Measurements from ENCODE around the gene CNNM4. TPM values are rescaled to one million over a fixed set of nuclear protein-coding genes. Genes with fewer than 3 reads are reported as not detected.

The CNNM4 gene
- total RNA-seq, 1 donor from 2014 or later, result 14.4 TPM

- Mint-ChIP-seq H3K27me3 (ENCODE audit: low read depth) (no peaks in the 10 kb centered on the region), H3K36me3 (ENCODE audit: low read depth) (peaks cover 6% of the 10 kb centered on the region), H3K4me3 (no peak overlapping the region), H3K27ac (ENCODE audit: unreplicated experiment) (no peak overlapping the region), H3K9me3 (no peaks in the 10 kb centered on the region), H3K4me1 (peaks cover 16% of the 10 kb centered on the region)
- TF ChIP-seq CTCF (conservative IDR thresholded peaks at IDR 0.05), result no peak
- DNase-seq (ENCODE audit: low read depth, low spot score), result no peak
Measured at GRCh38 chr2:96830044-96830562, 69.4 kb downstream of the CNNM4 start.

GRCh38 chr2:96831679-96832078, 71.0 kb downstream of the CNNM4 start:
- Mint-ChIP-seq H3K4me1 (peaks cover 16% of the 10 kb centered on the region), H3K27me3 (ENCODE audit: low read depth) (no peaks in the 10 kb centered on the region), H3K36me3 (ENCODE audit: low read depth) (peaks cover 6% of the 10 kb centered on the region), H3K9me3 (no peaks in the 10 kb centered on the region), H3K27ac (ENCODE audit: unreplicated experiment) (no peak overlapping the region), H3K4me3 (no peak overlapping the region)
- TF ChIP-seq CTCF (conservative IDR thresholded peaks at IDR 0.05), result no peak
- no peak for DNase-seq (ENCODE audit: low read depth, low spot score)

GRCh38 chr2:96832408-96832753, 71.7 kb downstream of the CNNM4 start:
- Mint-ChIP-seq H3K27me3 (ENCODE audit: low read depth) (no peaks in the 10 kb centered on the region), H3K36me3 (ENCODE audit: low read depth) (peaks cover 6% of the 10 kb centered on the region), H3K4me3 (no peak overlapping the region)

GRCh38 chr2:96832754-96833507, 72.2 kb downstream of the CNNM4 start:
- H3K9me3 Mint-ChIP-seq, result no peaks in the 10 kb centered on the region
- peak overlapping the region; percentile 97 for H3K27ac Mint-ChIP-seq (ENCODE audit: unreplicated experiment)
- H3K36me3 Mint-ChIP-seq (ENCODE audit: low read depth), result peaks cover 6% of the 10 kb centered on the region
- TF ChIP-seq CTCF (conservative IDR thresholded peaks at IDR 0.05), result no peak
- H3K27me3 Mint-ChIP-seq (ENCODE audit: low read depth), result no peaks in the 10 kb centered on the region
- DNase-seq (ENCODE audit: low read depth, low spot score), result peak; percentile 67
- H3K4me3 Mint-ChIP-seq, result peak overlapping the region; percentile 74
- H3K4me1 Mint-ChIP-seq, result peaks cover 16% of the 10 kb centered on the region

More at GRCh38 chr2:96832408-96832753, 71.7 kb downstream of the CNNM4 start:
- H3K4me1 Mint-ChIP-seq, result peaks cover 16% of the 10 kb centered on the region
- no peak for TF ChIP-seq CTCF (conservative IDR thresholded peaks at IDR 0.05)
- no peaks in the 10 kb centered on the region for H3K9me3 Mint-ChIP-seq
- no peak for DNase-seq (ENCODE audit: low read depth, low spot score)
- H3K27ac Mint-ChIP-seq (ENCODE audit: unreplicated experiment), result peak overlapping the region; percentile 97

GRCh38 chr2:96835830-96836229, 75.1 kb downstream of the CNNM4 start:
- Mint-ChIP-seq H3K36me3 (ENCODE audit: low read depth) (peaks cover 3% of the 10 kb centered on the region), H3K4me1 (peaks cover 16% of the 10 kb centered on the region), H3K27ac (ENCODE audit: unreplicated experiment) (no peak overlapping the region), H3K4me3 (no peak overlapping the region), H3K9me3 (no peaks in the 10 kb centered on the region), H3K27me3 (ENCODE audit: low read depth) (no peaks in the 10 kb centered on the region)
- no peak for DNase-seq (ENCODE audit: low read depth, low spot score)
- no peak for TF ChIP-seq CTCF (conservative IDR thresholded peaks at IDR 0.05)

Measured in neural crest cell (in vitro differentiated cells).